G401 (cell line): Measurements from ENCODE around the gene AFMID. TPM values are rescaled to one million over a fixed set of nuclear protein-coding genes. Genes with fewer than 3 reads are reported as not detected.
"Not testable (repeated sequence)": the region's sequence is repeated elsewhere in the genome, so short reads cannot be mapped to it uniquely, and the experiment has no call there.

Source experiments
- DNase-seq: peaks from one replicate; pipeline ENCODE4 v3.0.0-alpha.2; 2015; ENCODE audit warnings: low spot score
- in situ Hi-C: cut with HindIII; loops from 2 replicates; pipeline ENCODE4 v1.10.0; 2016; ENCODE audit warnings: low sequenced_read_pairs, mixed read lengths
- total RNA-seq: library from RNA; depleted of rRNA; stranded (reverse); fragments of >200 nt; shearing (Covaris generic); gene quantifications from 2 replicates; pipeline ENCODE4 v1.2.3, GENCODE V29; 2014

Gene AFMID
- total RNA-seq, 1 experiment from 2014 or later: 43.1 TPM

DNA sequence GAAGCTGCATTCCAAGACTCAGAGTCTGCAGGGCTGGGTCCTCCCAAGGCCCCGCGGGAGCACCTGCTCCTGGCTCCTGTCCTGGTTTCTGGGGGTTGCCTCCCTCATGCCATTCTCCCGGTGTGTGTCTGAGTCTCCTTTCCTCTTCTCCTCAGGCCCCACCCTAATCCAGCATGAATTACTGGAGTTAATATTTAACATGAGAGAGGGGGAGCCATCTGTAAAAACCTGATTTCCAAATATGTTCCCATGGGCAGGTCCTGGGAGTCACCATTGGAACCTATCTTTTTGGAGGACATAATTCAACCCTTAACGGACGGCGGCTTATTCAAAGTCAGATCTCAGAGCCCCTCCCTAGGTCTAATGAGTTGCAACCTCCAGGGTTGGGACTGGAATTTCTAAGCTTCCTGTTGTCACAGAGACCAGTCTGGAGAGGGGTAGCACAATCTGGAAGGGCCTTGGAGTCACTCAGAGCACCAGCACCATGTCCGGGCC lies 35.6 kb upstream of the AFMID start:
- in situ Hi-C loops: no loop called here
- DNase-seq: no peak

DNA sequence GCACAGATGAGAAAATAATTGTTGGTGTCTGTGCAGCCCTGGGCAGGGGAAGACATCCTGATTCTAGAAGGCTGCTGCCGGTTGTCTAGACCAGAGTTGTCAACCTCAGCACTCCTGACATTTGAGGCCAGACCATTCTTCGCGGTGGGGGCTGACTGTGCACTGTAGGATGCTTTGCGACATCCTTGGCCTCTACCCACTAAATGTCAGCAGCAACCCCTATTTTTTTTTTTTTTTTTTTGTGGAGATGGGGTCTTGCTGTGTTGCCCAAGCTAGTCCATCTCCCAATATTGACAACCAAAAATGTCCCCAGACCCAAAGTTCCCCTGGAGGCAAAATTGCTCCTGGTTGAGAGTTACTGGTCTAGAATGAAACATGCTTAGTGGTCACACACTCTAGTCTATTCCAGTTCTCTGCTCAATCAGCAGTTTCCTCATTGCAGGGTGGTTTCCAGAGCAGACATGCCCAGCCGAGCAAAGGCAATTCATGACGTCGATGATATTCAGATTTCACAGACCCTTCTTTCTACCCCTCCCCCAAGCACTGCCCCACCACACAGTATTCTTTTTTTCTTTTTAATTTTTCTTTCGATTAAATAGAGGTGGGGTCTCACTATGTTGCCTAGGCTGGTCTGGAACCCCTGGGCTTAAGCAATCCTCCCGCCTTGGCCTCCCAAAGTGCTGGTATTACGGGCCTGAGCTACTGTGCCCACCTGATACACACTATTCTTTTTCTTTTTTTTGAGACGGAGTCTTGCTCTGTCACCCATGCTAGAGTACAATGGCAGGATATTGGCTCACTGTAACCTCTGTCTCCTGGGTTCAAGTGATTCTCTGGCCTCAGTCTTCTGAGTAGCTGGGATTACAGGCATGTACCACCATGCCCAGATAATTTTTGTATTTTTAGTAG lies 32.0 kb upstream of the AFMID start:
- in situ Hi-C loops: no loop called here
- no peak for DNase-seq

DNA sequence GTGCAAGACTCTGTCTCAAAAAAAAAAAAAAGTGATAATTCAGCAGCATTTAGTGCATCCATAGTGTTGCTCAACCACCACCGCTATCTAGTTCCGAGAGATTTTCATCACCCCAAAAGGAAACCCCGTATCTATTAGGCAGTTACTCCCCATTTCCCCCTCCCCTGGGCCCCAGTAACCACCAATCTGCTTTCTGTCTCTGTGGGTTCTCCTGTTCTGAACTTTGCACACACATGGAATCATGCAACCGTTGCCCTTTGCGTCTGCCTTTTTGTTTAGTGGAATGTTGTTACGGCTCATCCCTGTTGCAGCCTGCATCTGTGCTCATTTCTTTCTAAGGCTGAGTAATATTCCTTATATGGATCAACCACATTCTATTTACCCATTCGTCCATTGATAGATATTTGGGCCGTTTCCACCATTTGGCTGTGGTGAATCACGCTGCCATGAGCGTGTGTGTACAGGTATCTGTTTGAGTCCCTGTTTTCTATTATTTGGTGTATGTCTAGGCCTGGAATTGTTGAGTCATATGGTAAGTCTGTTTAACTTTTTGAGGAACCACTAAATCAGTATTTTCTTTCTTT lies 27.5 kb upstream of the AFMID start:
- no peak for DNase-seq
- in situ Hi-C loops: no loop called here

DNA sequence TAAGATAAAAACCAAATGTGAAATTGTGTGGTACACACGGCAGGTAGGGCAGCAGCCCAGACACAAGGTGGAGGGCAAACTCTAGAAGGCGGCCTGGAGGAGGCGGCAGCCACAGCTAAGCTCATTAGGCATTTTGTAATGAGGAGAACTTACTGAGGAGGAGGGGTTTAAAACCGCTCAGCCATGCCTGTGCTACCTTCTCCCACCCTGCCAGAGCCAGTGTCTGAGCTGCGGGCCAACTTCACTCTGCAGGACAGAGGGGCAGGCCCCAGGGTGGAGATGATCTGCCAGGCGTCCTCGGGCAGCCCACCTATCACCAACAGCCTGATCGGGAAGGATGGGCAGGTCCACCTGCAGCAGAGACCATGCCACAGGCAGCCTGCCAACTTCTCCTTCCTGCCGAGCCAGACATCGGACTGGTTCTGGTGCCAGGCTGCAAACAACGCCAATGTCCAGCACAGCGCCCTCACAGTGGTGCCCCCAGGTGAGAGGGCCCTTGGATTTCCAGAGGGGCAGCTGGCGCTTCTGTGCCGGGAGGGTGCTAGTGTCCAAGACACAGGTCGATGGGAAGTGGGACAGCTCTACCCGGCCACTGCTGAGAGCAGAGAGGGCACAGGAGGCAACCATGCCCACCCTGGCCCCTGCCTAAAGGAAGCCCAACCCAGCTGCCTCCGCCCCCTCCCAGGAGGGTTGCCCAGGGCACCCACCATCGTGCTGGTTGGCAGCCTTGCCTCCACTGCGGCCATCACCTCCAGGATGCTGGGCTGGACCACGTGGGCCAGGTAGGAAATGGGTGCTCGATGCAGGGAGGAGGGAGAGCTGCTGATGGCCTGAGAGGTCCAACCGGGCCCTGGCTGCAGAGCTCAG lies 23.0 kb upstream of the AFMID start:
- peak; percentile 57 for DNase-seq

DNA sequence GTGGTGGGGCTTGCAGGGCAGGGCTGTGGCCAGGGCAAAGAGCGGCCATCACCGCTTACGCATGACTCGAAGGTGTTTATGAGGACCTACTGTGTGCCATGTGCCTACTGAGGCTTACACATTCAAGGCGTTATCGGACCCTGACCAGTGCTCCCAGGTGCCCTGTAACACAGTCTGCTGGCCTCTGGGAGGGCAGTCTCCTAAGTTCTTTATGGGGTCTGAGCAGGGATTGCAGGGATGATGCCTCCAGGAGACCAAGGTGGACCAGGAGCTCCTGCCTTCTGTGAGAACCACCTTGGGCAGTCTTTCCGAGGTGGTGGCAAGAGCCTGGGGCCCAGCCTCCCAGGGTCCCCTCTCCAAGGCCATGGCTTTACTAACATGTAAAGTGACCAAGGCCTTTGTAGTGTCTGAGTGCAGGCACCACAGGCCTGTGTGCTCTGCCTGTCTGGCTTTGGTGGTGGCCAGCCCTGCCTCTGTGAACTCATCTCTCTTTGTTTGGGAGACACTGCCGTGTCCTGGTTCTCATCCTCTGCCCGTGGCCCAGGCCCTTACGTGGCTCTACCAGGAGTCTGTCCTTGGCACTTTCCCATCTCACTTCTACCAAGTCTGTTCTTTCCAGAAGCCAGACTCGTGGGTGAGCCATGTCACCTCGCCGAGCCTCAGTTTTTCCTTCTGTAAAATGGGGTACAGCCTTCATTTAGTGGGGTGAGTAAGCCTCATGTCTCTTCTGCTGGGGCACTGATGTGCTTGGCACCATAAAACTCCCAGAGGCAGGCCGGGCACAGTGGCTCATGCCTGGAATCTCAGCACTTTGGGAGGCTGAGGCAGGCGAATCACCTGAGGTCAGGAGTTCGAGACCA lies 22.2 kb upstream of the AFMID start:
- in situ Hi-C loops: no loop called here
- no peak for DNase-seq

More for the DNA sequence above, 23.0 kb upstream of the AFMID start:
- in situ Hi-C loops: no loop called here

DNA sequence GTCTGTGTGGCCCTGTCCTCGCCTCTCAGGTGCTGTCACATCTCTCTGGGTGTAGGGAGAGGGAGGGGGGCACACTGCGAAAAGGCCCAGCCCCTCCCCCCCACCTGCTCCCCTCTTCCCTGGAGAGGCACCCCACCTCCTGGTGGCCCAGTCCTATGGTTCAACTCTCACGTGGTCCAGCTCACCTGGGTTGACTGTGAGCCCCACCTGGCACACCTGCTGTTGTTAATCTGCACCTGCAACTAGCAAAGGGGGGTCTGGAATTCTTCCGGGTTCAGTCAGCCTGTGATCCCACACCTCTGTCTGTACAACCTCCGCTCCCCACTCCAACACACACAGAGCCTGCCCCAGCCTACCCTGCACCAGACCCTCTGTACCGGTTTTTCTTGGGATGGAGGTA lies 20.7 kb upstream of the AFMID start:
- DNase-seq: no peak
- in situ Hi-C loops: no loop called here

DNA sequence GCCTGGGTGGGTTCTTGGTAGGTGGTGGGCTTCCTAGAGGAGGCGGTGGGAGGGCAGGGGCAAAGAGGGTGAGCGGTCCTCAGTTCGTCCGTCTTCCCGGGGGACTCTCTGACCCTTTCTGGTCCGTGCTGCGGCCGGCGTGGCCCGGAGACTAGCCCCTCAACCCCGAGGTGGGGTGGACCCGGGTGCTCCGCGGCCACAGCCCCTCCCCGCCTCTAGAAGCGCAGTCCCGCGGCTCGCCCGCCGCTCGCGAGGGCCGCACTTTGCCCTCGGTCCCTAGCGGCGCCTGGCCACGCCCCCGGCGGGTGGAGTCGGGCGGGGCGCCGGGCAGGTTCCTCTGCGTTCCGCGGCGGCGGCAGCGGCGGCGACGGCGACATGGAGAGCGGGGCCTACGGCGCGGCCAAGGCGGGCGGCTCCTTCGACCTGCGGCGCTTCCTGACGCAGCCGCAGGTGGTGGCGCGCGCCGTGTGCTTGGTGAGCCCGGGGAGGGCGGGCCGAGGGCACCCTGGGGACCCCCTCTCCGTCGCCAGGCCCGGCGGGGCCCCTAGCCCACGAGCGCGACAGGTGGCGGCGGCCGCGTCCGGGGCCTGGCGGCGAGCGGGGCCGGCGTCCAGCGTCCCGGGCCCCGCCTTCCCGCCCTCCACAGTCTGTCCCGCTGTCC lies 18.8 kb upstream of the AFMID start, which contains the start of gene SYNGR2:
Gene SYNGR2 (plus strand): TSS at position 340 of the 661 bp plus-strand sequence. CDS start 36 bp downstream, at position 376.
- in situ Hi-C loops: no loop called here

DNA sequence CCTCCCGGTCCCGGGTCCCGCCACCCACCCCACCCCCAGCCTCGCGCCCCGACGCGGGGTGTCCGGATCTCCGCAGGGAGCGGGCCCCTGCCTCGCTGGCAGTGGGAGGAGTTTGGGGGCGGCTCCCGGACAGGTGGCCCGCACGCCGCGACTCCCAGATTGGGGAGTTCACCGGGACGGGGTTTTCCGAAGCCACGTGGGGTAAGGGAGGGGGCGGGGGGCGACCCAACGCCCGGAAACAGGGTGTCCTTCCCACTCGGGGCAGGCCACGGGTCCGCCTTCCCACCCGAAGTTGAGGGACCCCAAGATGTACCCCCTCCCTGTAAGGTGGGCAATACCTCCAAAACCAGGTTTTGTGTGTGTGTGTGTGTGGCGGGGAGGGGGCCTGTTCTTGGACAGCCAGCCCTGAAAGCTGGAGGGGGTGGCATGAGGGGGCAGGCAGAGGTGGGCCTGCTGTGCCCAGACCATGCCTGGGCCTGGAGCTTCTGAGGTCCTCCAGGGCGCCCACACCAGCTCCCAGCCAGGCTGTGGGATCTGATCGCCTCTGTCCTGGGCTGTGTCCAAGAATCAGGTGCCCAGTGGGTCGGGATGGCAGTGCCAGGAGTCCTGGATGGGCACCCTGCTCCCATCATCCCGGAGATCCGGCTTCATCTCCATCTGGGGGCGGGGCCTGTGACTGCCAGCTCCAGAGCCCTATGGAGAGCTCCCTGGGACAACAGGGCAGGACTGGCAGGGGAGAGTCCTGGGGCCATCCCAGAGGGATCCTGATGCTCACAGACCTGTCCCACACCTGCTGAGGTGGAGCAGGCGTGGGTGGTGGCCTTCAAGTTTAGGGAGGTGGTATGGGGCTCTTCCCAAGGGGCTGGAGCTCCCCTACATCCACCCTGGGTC lies 18.0 kb upstream of the AFMID start:
- in situ Hi-C loops: no loop called here
- DNase-seq: peak; percentile 66

More for the DNA sequence above, 18.8 kb upstream of the AFMID start, which contains the start of gene SYNGR2:
- peak; percentile 76 for DNase-seq

DNA sequence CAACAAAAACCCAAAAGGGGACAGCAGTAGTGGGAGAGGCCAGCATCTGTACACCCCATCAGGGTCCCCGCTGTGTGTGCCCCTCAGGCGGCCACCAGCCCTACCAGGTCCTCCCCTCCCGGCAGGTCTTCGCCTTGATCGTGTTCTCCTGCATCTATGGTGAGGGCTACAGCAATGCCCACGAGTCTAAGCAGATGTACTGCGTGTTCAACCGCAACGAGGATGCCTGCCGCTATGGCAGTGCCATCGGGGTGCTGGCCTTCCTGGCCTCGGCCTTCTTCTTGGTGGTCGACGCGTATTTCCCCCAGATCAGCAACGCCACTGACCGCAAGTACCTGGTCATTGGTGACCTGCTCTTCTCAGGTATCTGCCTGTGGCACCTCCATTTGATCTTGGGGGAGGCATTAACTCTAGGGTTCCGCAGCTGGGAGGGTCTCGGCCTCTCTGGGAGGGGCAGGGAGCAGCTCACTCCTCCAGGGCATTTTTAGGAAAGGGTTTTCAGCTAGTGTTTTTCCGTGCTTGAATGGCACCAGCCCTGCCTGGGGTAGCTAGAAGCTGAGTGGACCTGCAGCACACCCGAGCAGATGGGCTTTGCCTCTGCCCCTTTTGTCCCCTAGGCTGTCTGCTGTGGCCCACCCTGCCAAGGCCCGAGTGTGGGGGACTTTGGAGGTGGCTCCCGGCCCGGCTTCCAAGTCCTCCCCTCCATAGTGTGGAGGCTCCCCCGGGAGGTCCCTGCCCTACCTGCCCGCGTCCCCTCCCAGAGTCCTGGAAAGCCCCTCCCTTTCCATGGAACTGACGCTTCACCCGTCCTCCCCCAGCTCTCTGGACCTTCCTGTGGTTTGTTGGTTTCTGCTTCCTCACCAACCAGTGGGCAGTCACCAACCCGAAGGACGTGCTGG lies 16.2 kb upstream of the AFMID start:
- in situ Hi-C loops: no loop called here
- DNase-seq: no peak

DNA sequence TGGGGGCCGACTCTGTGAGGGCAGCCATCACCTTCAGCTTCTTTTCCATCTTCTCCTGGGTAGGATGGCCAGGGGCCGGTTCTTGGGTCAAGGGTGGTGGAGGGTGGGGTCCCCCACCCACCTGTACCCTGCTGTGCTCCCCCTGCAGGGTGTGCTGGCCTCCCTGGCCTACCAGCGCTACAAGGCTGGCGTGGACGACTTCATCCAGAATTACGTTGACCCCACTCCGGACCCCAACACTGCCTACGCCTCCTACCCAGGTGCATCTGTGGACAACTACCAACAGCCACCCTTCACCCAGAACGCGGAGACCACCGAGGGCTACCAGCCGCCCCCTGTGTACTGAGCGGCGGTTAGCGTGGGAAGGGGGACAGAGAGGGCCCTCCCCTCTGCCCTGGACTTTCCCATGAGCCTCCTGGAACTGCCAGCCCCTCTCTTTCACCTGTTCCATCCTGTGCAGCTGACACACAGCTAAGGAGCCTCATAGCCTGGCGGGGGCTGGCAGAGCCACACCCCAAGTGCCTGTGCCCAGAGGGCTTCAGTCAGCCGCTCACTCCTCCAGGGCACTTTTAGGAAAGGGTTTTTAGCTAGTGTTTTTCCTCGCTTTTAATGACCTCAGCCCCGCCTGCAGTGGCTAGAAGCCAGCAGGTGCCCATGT lies 15.4 kb upstream of the AFMID start:
- in situ Hi-C loops: not testable (repeated sequence)

DNA sequence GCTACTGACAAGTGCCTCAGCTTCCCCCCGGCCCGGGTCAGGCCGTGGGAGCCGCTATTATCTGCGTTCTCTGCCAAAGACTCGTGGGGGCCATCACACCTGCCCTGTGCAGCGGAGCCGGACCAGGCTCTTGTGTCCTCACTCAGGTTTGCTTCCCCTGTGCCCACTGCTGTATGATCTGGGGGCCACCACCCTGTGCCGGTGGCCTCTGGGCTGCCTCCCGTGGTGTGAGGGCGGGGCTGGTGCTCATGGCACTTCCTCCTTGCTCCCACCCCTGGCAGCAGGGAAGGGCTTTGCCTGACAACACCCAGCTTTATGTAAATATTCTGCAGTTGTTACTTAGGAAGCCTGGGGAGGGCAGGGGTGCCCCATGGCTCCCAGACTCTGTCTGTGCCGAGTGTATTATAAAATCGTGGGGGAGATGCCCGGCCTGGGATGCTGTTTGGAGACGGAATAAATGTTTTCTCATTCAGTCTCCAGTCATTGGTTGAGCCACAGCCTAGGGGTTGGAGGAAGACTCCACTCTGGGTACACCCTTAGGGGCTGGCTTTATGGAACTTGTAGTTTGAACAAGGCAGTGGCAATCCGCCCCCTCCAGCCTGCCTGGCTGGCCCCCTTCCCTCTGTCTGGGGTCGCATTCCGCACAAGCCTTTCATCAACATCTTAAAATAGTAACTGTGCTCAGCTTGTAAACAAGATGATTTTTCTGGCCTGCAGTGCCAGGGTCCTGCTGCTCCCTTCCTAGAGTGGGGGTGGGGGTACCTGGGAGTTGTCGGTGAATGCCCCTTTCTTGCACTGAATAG lies 14.7 kb upstream of the AFMID start:
- no peak for DNase-seq
- in situ Hi-C loops: no loop called here

More for the DNA sequence above, 15.4 kb upstream of the AFMID start:
- not testable (repeated sequence) for DNase-seq

DNA sequence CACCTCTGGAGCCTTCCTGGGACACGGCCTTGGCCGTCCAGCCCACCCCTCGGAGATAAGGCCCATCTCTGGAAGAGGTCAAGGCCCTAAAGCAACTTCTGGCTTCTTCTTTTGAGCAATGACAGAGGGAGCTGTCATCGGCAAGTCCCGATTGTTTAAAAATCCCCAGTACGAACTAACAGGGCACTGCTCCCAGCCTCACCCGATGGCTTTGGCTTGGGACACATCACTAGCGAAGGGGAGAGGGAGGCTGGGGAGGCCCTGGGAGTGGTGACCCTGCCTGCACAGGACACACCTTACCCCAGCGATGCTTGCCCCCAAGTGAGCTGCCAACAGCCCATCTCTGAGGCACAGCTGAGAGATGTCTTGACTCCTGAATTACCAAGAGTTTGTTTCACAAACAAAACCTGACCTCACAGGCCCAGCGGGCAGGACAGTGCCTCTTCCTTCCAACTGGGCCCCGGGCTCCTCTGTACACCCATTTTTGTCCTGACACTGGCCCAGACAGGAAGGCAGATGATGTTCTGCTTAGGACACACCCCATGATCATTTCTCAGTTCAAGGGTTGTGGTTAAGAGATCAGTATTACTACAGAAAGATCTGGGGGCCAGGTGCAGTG lies 14.0 kb upstream of the AFMID start:
- DNase-seq: no peak
- in situ Hi-C loops: no loop called here

DNA sequence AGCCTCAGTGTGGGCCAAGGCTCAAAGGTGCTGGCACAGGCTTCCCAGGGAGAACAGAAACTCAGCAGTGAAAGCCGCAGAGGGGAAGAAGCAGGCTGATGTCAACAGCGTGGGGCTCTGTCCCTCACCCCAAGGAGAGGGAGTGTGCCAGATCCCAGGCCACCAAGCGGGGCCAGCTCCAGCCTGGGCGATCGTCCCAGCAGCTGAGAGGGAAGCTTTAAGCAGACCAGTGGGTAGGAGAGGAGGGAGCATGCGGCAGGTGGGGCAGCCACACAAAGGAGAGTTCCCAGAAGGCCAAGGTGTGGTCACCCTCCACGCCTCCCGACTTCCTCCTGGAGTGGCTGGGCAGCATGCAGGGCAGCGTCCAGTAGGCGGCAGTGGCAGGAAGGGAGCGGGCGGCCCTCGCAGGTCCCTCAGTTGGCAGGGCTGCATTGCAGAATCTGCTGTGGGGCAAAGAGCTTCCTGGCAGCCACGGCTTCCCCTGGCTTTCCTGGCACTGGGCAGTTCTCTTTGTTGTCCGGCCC lies 12.8 kb upstream of the AFMID start:
- peak; percentile 96 for DNase-seq
- in situ Hi-C loops: no loop called here
